Colon (tissue), 2 donors: Measurements from ENCODE around the gene ERBB4.
"Not testable (repeated sequence)": the region's sequence is repeated elsewhere in the genome, so short reads cannot be mapped to it uniquely, and the experiment has no call there.

Experiments used
- FAIRE-seq: peaks from 2 replicates; lab custom pipeline; 2012; peaks lifted over from hg19 to GRCh38; lab: Jason Lieb, UNC
- donor health status: control.
- donor health status: control.

ERBB4 gene

GRCh38 chr2:212528106-212528856 lies 10.3 kb downstream of the ERBB4 start:
- no peak for FAIRE-seq

- FAIRE-seq = no peak
Observed at GRCh38 chr2:212526059-212526458, 12.5 kb downstream of the ERBB4 start.

GRCh38 chr2:212523756-212524155 lies 14.8 kb downstream of the ERBB4 start:
- no peak for FAIRE-seq

- FAIRE-seq = no peak
Observed at GRCh38 chr2:212520340-212520739, 18.3 kb downstream of the ERBB4 start.

- no peak for FAIRE-seq
Observed at GRCh38 chr2:212517693-212518092, 20.9 kb downstream of the ERBB4 start.

GRCh38 chr2:212505586-212505985 lies 33.0 kb downstream of the ERBB4 start:
- no peak for FAIRE-seq

- no peak for FAIRE-seq
Observed at GRCh38 chr2:212495046-212495445, 43.6 kb downstream of the ERBB4 start.

- FAIRE-seq = no peak
Observed at GRCh38 chr2:212494418-212495020, 44.1 kb downstream of the ERBB4 start.

GRCh38 chr2:212489719-212490346 lies 48.8 kb downstream of the ERBB4 start:
- FAIRE-seq = no peak

GRCh38 chr2:212488611-212489010 lies 50.0 kb downstream of the ERBB4 start:
- no peak for FAIRE-seq

- FAIRE-seq = no peak
Observed at GRCh38 chr2:212484563-212485080, 54.0 kb downstream of the ERBB4 start.

- FAIRE-seq = no peak
Observed at GRCh38 chr2:212480447-212480846, 58.2 kb downstream of the ERBB4 start.

GRCh38 chr2:212477571-212477970 lies 61.0 kb downstream of the ERBB4 start:
- FAIRE-seq = no peak

- no peak for FAIRE-seq
Observed at GRCh38 chr2:212473211-212473610, 65.4 kb downstream of the ERBB4 start.

GRCh38 chr2:212467551-212467950 lies 71.1 kb downstream of the ERBB4 start:
- FAIRE-seq = not testable (repeated sequence)

- no peak for FAIRE-seq
Observed at GRCh38 chr2:212465456-212465855, 73.1 kb downstream of the ERBB4 start.

GRCh38 chr2:212461708-212462107 lies 76.9 kb downstream of the ERBB4 start:
- FAIRE-seq = not testable (repeated sequence)

GRCh38 chr2:212454149-212454548 lies 84.5 kb downstream of the ERBB4 start:
- FAIRE-seq = no peak

- FAIRE-seq = no peak
Observed at GRCh38 chr2:212451786-212452231, 86.8 kb downstream of the ERBB4 start.

GRCh38 chr2:212448698-212449097 lies 89.9 kb downstream of the ERBB4 start:
- no peak for FAIRE-seq

GRCh38 chr2:212441821-212442220 lies 96.8 kb downstream of the ERBB4 start:
- FAIRE-seq = no peak

GRCh38 chr2:212441141-212441540 lies 97.5 kb downstream of the ERBB4 start:
- no peak for FAIRE-seq
